ENCODE results near the gene POM121L2. TPM values are rescaled to one million over a fixed set of nuclear protein-coding genes. Genes with fewer than 3 reads are reported as not detected.
A peak's percentile ranks its signal among the peaks of the same experiment; 100 is the strongest.

POM121L2 gene
- polyA plus RNA-seq, 1 donor from 2014 or later, result not detected

DNA sequence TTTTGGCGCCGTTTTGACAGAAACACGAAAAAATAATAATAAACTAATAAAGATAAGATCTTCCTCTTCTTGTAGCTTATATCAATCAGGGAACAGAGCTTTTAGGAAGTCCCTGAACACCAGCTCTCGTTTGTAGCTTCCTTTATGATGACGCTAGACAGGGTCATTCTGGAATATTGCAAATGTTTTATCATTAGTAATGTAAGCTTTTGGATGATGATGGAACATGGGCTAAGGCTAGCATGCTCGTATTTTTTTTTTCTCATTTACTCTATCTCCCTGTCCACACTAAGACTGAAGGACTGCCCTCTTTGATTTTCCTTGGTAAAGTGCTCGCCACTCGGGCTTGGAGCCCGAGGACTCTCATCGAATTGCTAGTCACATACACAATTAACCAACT lies 22.1 kb upstream of the POM121L2 start:
- no peak overlapping the region for H3K27ac ChIP-seq (ENCODE audit: low read length)
- no peaks in the 10 kb centered on the region for H3K9me3 ChIP-seq (ENCODE audit: low read length)
- no peaks in the 10 kb centered on the region for H4K20me1 ChIP-seq (ENCODE audit: insufficient read depth)
- H3K9me2 ChIP-seq (ENCODE audit: insufficient read depth, low read length), result no peaks in the 10 kb centered on the region
- TF ChIP-seq RAD21 (conservative IDR thresholded peaks at IDR 0.05) (no peak), POLR2AphosphoS5 (IDR thresholded peaks at IDR 0.05) (no peak), SMC3 (conservative IDR thresholded peaks at IDR 0.05; ENCODE audit: poor library complexity) (no peak), EP300 (conservative IDR thresholded peaks at IDR 0.05; ENCODE audit: poor library complexity, severe bottlenecking) (no peak), CTCF (IDR thresholded peaks at IDR 0.05; ENCODE audit: poor library complexity, severe bottlenecking) (no peak), TAF1 (IDR thresholded peaks at IDR 0.05; ENCODE audit: low read depth) (no peak), EZH2 (IDR thresholded peaks at IDR 0.05; ENCODE audit: borderline replicate concordance, insufficient read depth, low read length, poor library complexity, severe bottlenecking) (no peak), MXI1 (conservative IDR thresholded peaks at IDR 0.05; ENCODE audit: poor library complexity, severe bottlenecking) (no peak)
- TF ChIP-seq, protein P1, sequence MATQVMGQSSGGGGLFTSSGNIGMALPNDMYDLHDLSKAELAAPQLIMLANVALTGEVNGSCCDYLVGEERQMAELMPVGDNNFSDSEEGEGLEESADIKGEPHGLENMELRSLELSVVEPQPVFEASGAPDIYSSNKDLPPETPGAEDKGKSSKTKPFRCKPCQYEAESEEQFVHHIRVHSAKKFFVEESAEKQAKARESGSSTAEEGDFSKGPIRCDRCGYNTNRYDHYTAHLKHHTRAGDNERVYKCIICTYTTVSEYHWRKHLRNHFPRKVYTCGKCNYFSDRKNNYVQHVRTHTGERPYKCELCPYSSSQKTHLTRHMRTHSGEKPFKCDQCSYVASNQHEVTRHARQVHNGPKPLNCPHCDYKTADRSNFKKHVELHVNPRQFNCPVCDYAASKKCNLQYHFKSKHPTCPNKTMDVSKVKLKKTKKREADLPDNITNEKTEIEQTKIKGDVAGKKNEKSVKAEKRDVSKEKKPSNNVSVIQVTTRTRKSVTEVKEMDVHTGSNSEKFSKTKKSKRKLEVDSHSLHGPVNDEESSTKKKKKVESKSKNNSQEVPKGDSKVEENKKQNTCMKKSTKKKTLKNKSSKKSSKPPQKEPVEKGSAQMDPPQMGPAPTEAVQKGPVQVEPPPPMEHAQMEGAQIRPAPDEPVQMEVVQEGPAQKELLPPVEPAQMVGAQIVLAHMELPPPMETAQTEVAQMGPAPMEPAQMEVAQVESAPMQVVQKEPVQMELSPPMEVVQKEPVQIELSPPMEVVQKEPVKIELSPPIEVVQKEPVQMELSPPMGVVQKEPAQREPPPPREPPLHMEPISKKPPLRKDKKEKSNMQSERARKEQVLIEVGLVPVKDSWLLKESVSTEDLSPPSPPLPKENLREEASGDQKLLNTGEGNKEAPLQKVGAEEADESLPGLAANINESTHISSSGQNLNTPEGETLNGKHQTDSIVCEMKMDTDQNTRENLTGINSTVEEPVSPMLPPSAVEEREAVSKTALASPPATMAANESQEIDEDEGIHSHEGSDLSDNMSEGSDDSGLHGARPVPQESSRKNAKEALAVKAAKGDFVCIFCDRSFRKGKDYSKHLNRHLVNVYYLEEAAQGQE (IDR thresholded peaks at IDR 0.05; ENCODE audit: borderline replicate concordance), result no peak
- no peak overlapping the region for H2AFZ ChIP-seq (ENCODE audit: low read depth, low read length)
- peak overlapping the region; percentile 64 for H3K4me3 ChIP-seq (ENCODE audit: low read length)
- H3K4me2 ChIP-seq (ENCODE audit: low read length), result no peak overlapping the region
- no peaks in the 10 kb centered on the region for H3K36me3 ChIP-seq (ENCODE audit: insufficient read depth, low read length)
- no peaks in the 10 kb centered on the region for H3K79me2 ChIP-seq (replicated peaks; ENCODE audit: insufficient read depth, low read length)
- no peak overlapping the region for H3K9ac ChIP-seq (ENCODE audit: low read length)
- peaks cover 5% of the 10 kb centered on the region for H3K27me3 ChIP-seq (ENCODE audit: insufficient read depth, low read depth, low read length)
- no peaks in the 10 kb centered on the region for H3F3A ChIP-seq (ENCODE audit: insufficient read depth, low read length, poor library complexity, severe bottlenecking)

DNA sequence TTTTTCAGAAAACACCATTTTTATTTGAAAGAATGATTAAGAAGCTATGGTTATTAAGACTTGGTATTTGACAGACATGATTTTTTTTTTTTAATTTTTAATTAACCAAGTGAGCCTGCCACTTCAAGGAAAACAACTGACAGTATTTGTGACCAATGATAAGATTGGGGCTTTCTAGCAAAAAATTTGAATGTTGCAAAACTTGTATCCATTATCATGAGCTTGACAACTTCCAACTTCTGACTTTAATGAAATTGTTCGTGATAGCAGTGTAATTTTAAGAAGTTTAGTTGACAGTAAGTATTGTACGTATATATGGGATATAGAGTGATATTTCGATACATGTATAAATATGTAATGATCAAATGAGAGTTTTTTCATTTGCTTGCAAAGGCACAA lies 21.6 kb upstream of the POM121L2 start:
- Histone ChIP-seq H3K9me2 (ENCODE audit: insufficient read depth, low read length) (no peaks in the 10 kb centered on the region), H4K20me1 (ENCODE audit: insufficient read depth) (no peaks in the 10 kb centered on the region), H3K27me3 (ENCODE audit: insufficient read depth, low read depth, low read length) (peaks cover 5% of the 10 kb centered on the region), H3K36me3 (ENCODE audit: insufficient read depth, low read length) (no peaks in the 10 kb centered on the region), H2AFZ (ENCODE audit: low read depth, low read length) (no peak overlapping the region), H3F3A (ENCODE audit: insufficient read depth, low read length, poor library complexity, severe bottlenecking) (no peaks in the 10 kb centered on the region), H3K27ac (ENCODE audit: low read length) (no peak overlapping the region), H3K4me3 (ENCODE audit: low read length) (peak overlapping the region; percentile 64), H3K79me2 (replicated peaks; ENCODE audit: insufficient read depth, low read length) (no peaks in the 10 kb centered on the region), H3K4me2 (ENCODE audit: low read length) (no peak overlapping the region), H3K9me3 (ENCODE audit: low read length) (no peaks in the 10 kb centered on the region), H3K9ac (ENCODE audit: low read length) (no peak overlapping the region)
- no peak for TF ChIP-seq POLR2AphosphoS5 (IDR thresholded peaks at IDR 0.05)

All from neural cell (in vitro differentiated cells).